ENCODE data around the gene FGF12.

- no peak for TF ChIP-seq CTCF (conservative IDR thresholded peaks at IDR 0.05 in 1 of 2, IDR thresholded peaks at IDR 0.05 in 1 of 2; ENCODE audit: low read depth in 1 of 2, low read length in 2 of 2)
- no peak for TF ChIP-seq EZH2 (IDR thresholded peaks at IDR 0.05; ENCODE audit: low read length, missing control alignments)
These were observed 442.8 kb downstream of the FGF12 start for GRCh38 chr3:192284443-192285072.
